ENCODE measurements around the gene SNX3. TPM values are rescaled to one million over a fixed set of nuclear protein-coding genes. Genes with fewer than 3 reads are reported as not detected.
A peak's percentile ranks its signal among the peaks of the same experiment; 100 is the strongest.

SNX3 gene
- polyA plus RNA-seq, 1 donor from 2014 or later = 135 TPM

DNA sequence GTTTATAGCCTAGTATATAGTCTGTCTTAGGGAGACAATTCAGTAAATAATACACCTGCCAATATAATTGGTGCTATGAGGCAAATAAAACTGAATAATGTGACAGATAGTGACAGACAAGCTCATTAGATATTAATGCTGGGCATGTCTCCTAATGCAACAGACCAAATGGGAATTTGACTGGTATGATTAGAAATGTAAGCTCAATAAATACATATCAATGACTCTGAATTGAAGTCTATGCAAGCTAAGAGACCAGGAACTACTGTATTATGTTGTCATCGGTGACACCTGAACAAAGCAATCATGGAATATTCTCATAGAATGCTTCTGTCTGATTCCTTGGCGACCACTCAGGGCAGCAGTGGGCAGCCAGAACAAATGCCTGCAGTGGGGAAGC lies 2.5 kb upstream of the SNX3 start:
- H3K27ac ChIP-seq (ENCODE audit: low read length) = no peak overlapping the region
- no peaks in the 10 kb centered on the region for H3K9me3 ChIP-seq (ENCODE audit: low read length)
- TF ChIP-seq, protein P1, sequence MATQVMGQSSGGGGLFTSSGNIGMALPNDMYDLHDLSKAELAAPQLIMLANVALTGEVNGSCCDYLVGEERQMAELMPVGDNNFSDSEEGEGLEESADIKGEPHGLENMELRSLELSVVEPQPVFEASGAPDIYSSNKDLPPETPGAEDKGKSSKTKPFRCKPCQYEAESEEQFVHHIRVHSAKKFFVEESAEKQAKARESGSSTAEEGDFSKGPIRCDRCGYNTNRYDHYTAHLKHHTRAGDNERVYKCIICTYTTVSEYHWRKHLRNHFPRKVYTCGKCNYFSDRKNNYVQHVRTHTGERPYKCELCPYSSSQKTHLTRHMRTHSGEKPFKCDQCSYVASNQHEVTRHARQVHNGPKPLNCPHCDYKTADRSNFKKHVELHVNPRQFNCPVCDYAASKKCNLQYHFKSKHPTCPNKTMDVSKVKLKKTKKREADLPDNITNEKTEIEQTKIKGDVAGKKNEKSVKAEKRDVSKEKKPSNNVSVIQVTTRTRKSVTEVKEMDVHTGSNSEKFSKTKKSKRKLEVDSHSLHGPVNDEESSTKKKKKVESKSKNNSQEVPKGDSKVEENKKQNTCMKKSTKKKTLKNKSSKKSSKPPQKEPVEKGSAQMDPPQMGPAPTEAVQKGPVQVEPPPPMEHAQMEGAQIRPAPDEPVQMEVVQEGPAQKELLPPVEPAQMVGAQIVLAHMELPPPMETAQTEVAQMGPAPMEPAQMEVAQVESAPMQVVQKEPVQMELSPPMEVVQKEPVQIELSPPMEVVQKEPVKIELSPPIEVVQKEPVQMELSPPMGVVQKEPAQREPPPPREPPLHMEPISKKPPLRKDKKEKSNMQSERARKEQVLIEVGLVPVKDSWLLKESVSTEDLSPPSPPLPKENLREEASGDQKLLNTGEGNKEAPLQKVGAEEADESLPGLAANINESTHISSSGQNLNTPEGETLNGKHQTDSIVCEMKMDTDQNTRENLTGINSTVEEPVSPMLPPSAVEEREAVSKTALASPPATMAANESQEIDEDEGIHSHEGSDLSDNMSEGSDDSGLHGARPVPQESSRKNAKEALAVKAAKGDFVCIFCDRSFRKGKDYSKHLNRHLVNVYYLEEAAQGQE (IDR thresholded peaks at IDR 0.05; ENCODE audit: borderline replicate concordance) = no peak
- TF ChIP-seq SMC3 (conservative IDR thresholded peaks at IDR 0.05; ENCODE audit: poor library complexity) = no peak
- TF ChIP-seq EZH2 (IDR thresholded peaks at IDR 0.05; ENCODE audit: borderline replicate concordance, insufficient read depth, low read length, poor library complexity, severe bottlenecking) = no peak
- TF ChIP-seq POLR2AphosphoS5 (IDR thresholded peaks at IDR 0.05) = peak; percentile 72
- peak; percentile 94 for TF ChIP-seq EP300 (conservative IDR thresholded peaks at IDR 0.05; ENCODE audit: poor library complexity, severe bottlenecking)
- TF ChIP-seq RAD21 (conservative IDR thresholded peaks at IDR 0.05) = no peak
- H3K79me2 ChIP-seq (replicated peaks; ENCODE audit: insufficient read depth, low read length) = peaks cover 17% of the 10 kb centered on the region
- peaks cover 4% of the 10 kb centered on the region for H3F3A ChIP-seq (ENCODE audit: insufficient read depth, low read length, poor library complexity, severe bottlenecking)
- H4K20me1 ChIP-seq (ENCODE audit: insufficient read depth) = no peaks in the 10 kb centered on the region
- H3K36me3 ChIP-seq (ENCODE audit: insufficient read depth, low read length) = no peaks in the 10 kb centered on the region
- no peak overlapping the region for H3K9ac ChIP-seq (ENCODE audit: low read length)
- H3K27me3 ChIP-seq (ENCODE audit: insufficient read depth, low read depth, low read length) = no peaks in the 10 kb centered on the region
- no peaks in the 10 kb centered on the region for H3K9me2 ChIP-seq (ENCODE audit: insufficient read depth, low read length)
- no peak overlapping the region for H3K4me3 ChIP-seq (ENCODE audit: low read length)
- no peak overlapping the region for H2AFZ ChIP-seq (ENCODE audit: low read depth, low read length)
- no peak overlapping the region for H3K4me2 ChIP-seq (ENCODE audit: low read length)

DNA sequence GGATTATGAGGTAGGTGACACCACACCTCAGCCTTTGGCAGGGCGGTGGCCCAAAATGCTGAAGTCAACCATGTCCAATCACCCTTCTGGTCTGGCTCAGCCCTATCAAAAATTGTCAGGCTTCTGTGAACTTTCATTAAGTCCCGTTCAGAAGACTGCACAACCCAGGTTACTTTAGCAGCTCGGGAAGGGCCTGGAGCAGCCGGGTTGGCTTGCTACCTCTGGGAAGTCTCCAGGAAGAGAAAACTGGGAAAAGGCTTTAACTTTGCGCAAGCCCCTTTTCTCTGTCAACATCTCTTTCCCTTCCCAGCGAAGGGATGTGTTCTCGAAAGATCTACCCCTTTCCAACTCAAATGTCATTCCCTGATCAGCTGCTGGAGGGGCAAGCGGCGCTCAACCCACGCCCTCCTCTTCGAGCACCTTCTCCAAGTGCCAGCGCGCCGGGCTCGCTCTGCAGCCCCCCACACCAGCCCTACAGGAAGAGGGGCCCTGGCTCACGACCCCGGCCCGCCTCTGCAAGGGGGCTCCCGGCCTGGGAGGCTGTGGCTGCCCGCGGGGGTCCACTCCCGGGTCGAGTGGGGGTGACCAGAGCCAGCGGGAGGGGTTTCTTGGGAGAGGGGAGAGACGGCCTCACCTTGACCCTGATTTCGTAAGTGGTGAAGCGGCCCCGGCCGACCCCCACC lies 573 bp downstream of the SNX3 start:
- Histone ChIP-seq H3K4me2 (ENCODE audit: low read length) (peak overlapping the region; percentile 90), H3K79me2 (replicated peaks; ENCODE audit: insufficient read depth, low read length) (peaks cover 22% of the 10 kb centered on the region), H3K27me3 (ENCODE audit: insufficient read depth, low read depth, low read length) (no peaks in the 10 kb centered on the region), H2AFZ (ENCODE audit: low read depth, low read length) (peak overlapping the region; percentile 98), H3K9me2 (ENCODE audit: insufficient read depth, low read length) (no peaks in the 10 kb centered on the region), H3K27ac (ENCODE audit: low read length) (peak overlapping the region; percentile 93), H3K9ac (ENCODE audit: low read length) (peak overlapping the region; percentile 89), H4K20me1 (ENCODE audit: insufficient read depth) (no peaks in the 10 kb centered on the region), H3K36me3 (ENCODE audit: insufficient read depth, low read length) (no peaks in the 10 kb centered on the region), H3K4me3 (ENCODE audit: low read length) (peak overlapping the region; percentile 93), H3F3A (ENCODE audit: insufficient read depth, low read length, poor library complexity, severe bottlenecking) (peaks cover 4% of the 10 kb centered on the region), H3K9me3 (ENCODE audit: low read length) (no peaks in the 10 kb centered on the region)
- TF ChIP-seq MXI1 (conservative IDR thresholded peaks at IDR 0.05; ENCODE audit: poor library complexity, severe bottlenecking) (no peak), SMC3 (conservative IDR thresholded peaks at IDR 0.05; ENCODE audit: poor library complexity) (no peak), TAF1 (IDR thresholded peaks at IDR 0.05; ENCODE audit: low read depth) (peak; percentile 13), POLR2AphosphoS5 (IDR thresholded peaks at IDR 0.05) (no peak), RAD21 (conservative IDR thresholded peaks at IDR 0.05) (no peak), EP300 (conservative IDR thresholded peaks at IDR 0.05; ENCODE audit: poor library complexity, severe bottlenecking) (no peak), EZH2 (IDR thresholded peaks at IDR 0.05; ENCODE audit: borderline replicate concordance, insufficient read depth, low read length, poor library complexity, severe bottlenecking) (no peak)
- TF ChIP-seq, protein P1 (IDR thresholded peaks at IDR 0.05; ENCODE audit: borderline replicate concordance) = no peak
- TF ChIP-seq, protein P2, sequence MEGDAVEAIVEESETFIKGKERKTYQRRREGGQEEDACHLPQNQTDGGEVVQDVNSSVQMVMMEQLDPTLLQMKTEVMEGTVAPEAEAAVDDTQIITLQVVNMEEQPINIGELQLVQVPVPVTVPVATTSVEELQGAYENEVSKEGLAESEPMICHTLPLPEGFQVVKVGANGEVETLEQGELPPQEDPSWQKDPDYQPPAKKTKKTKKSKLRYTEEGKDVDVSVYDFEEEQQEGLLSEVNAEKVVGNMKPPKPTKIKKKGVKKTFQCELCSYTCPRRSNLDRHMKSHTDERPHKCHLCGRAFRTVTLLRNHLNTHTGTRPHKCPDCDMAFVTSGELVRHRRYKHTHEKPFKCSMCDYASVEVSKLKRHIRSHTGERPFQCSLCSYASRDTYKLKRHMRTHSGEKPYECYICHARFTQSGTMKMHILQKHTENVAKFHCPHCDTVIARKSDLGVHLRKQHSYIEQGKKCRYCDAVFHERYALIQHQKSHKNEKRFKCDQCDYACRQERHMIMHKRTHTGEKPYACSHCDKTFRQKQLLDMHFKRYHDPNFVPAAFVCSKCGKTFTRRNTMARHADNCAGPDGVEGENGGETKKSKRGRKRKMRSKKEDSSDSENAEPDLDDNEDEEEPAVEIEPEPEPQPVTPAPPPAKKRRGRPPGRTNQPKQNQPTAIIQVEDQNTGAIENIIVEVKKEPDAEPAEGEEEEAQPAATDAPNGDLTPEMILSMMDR (IDR thresholded peaks at IDR 0.05; ENCODE audit: poor library complexity, severe bottlenecking) = no peak
